HepG2 (cell line): ENCODE data around the gene IFI35. TPM values are rescaled to one million over a fixed set of nuclear protein-coding genes. Genes with fewer than 3 reads are reported as not detected.
A peak's percentile ranks its signal among the peaks of the same experiment; 100 is the strongest.

Experiments used
- AKAP8 ChIP-seq: sonication (generic); formaldehyde crosslinking; IDR thresholded peaks from 2 replicates; pipeline ENCODE4 v1.5.1; 2020; ENCODE audit warnings: mild to moderate bottlenecking, missing genetic modification reagents
- ATF2 ChIP-seq: sonication (generic); formaldehyde crosslinking; IDR thresholded peaks from 2 replicates; pipeline ENCODE4 v1.4.0; 2020; ENCODE audit warnings: missing genetic modification reagents
- E2F2 ChIP-seq: sonication (generic); formaldehyde crosslinking; IDR thresholded peaks from 2 replicates; pipeline ENCODE4 v1.4.0; 2020; ENCODE audit warnings: missing genetic modification reagents, borderline replicate concordance
- IKZF5 ChIP-seq: IDR thresholded peaks from 2 replicates; pipeline ENCODE4 v1.6.1; 2018; ENCODE audit warnings: missing genetic modification reagents, mild to moderate bottlenecking, missing compliant biosample characterization
- MEF2D ChIP-seq: sonication (generic); formaldehyde crosslinking; IDR thresholded peaks from 2 replicates; pipeline ENCODE4 v1.5.1; 2020; ENCODE audit warnings: mild to moderate bottlenecking, missing genetic modification reagents
- MTA3 ChIP-seq: sonication (generic); formaldehyde crosslinking; IDR thresholded peaks from 2 replicates; pipeline ENCODE4 v1.4.0; 2020; ENCODE audit warnings: missing genetic modification reagents
- MYC ChIP-seq: sonication (generic); formaldehyde crosslinking; IDR thresholded peaks from 2 replicates; pipeline ENCODE4 v1.9.0; 2021; ENCODE audit warnings: missing genetic modification reagents, borderline replicate concordance
- PCBP1 ChIP-seq: fragments of 200-400 bp; formaldehyde crosslinking; IDR thresholded peaks from 2 replicates; pipeline ENCODE4 v1.6.1; 2017; ENCODE audit warnings: mild to moderate bottlenecking, low read depth, low read length, borderline replicate concordance
- POLR2A ChIP-seq, 2 experiments: IDR thresholded peaks; 2 replicates each; pipeline ENCODE4 v1.6.1; 2011; ENCODE audit warnings: low read depth in 2 of 2, low read length in 2 of 2, mild to moderate bottlenecking in 1 of 2, moderate library complexity in 1 of 2; ENCODE audit not compliant: insufficient read depth in 1 of 2
- REXO4 ChIP-seq: sonication (generic); formaldehyde crosslinking; IDR thresholded peaks from 2 replicates; pipeline ENCODE4 v1.8.0; 2022; ENCODE audit warnings: missing genetic modification reagents, mild to moderate bottlenecking, borderline replicate concordance
- RFX5 ChIP-seq: IDR thresholded peaks from 2 replicates; pipeline ENCODE4 v1.6.1; 2011; ENCODE audit warnings: low read depth, low read length, improper control_type of control experiment
- RXRA ChIP-seq: sonication (generic); formaldehyde crosslinking; IDR thresholded peaks from 2 replicates; pipeline ENCODE4 v1.5.1; 2020; ENCODE audit warnings: missing genetic modification reagents
- TEF ChIP-seq: sonication (generic); formaldehyde crosslinking; IDR thresholded peaks from 2 replicates; pipeline ENCODE4 v1.5.0; 2020; ENCODE audit warnings: missing genetic modification reagents
- TFDP2 ChIP-seq: sonication (generic); formaldehyde crosslinking; IDR thresholded peaks from 2 replicates; pipeline ENCODE4 v1.4.0; 2020; ENCODE audit warnings: missing genetic modification reagents
- ZC3H13 ChIP-seq: sonication (generic); formaldehyde crosslinking; IDR thresholded peaks from 2 replicates; pipeline ENCODE4 v1.8.1; 2023; ENCODE audit warnings: mild to moderate bottlenecking, missing genetic modification reagents, moderate library complexity
- ZFP36L2 ChIP-seq: sonication (generic); formaldehyde crosslinking; IDR thresholded peaks from 2 replicates; pipeline ENCODE4 v1.4.0; 2020; ENCODE audit warnings: missing genetic modification reagents
- ZNF124 ChIP-seq: sonication (generic); formaldehyde crosslinking; IDR thresholded peaks from 2 replicates; pipeline ENCODE4 v1.4.0; 2020; ENCODE audit warnings: missing genetic modification reagents
- ZNF234 ChIP-seq: sonication (generic); formaldehyde crosslinking; conservative IDR thresholded peaks from 2 replicates; pipeline ENCODE4 v1.5.1; 2020; ENCODE audit warnings: mild to moderate bottlenecking, missing genetic modification reagents
- ZNF441 ChIP-seq: sonication (generic); formaldehyde crosslinking; IDR thresholded peaks from 2 replicates; pipeline ENCODE4 v1.7.0; 2021; ENCODE audit warnings: missing genetic modification reagents, borderline replicate concordance
- ZNF549 ChIP-seq: sonication (generic); formaldehyde crosslinking; IDR thresholded peaks from 2 replicates; pipeline ENCODE4 v1.5.0; 2020; ENCODE audit warnings: missing genetic modification reagents
- ZNF724P ChIP-seq: sonication (generic); formaldehyde crosslinking; IDR thresholded peaks from 2 replicates; pipeline ENCODE4 v1.8.0; 2022; ENCODE audit warnings: missing genetic modification reagents, borderline replicate concordance
- ZNF766 ChIP-seq: sonication (generic); formaldehyde crosslinking; IDR thresholded peaks from 2 replicates; pipeline ENCODE4 v1.5.0; 2020; ENCODE audit warnings: missing genetic modification reagents, borderline replicate concordance
- ZNF800 ChIP-seq: sonication (generic); formaldehyde crosslinking; IDR thresholded peaks from 2 replicates; pipeline ENCODE4 v1.4.0; 2020; ENCODE audit warnings: missing genetic modification reagents
- ZNF891 ChIP-seq: sonication (generic); formaldehyde crosslinking; IDR thresholded peaks from 2 replicates; pipeline ENCODE4 v1.5.0; 2020; ENCODE audit warnings: mild to moderate bottlenecking, missing genetic modification reagents
- polyA plus RNA-seq, 8 experiments: library from polyadenylated mRNA; depleted of rRNA in 3 of 8; stranded (reverse) in 7 of 8; unstranded in 1 of 8; fragments of >200 nt; fragmentation: Illumina TruSeq in 4 of 8; extraction: Trizol in 4 of 8; gene quantifications; 2 replicates each; pipeline versions ENCODE4 v1.2.1 to v1.2.3, GENCODE V29; 2011 to 2016; ENCODE audit warnings: low read depth in 4 of 8, missing spikeins in 1 of 8, mixed read lengths in 1 of 8; ENCODE audit not compliant: insufficient read depth in 1 of 8
- total RNA-seq, 5 experiments: library from RNA; depleted of rRNA; stranded (reverse); fragments of >200 nt; fragmentation: Illumina TruSeq; extraction: Trizol; gene quantifications; 2 replicates each; pipeline ENCODE4 v1.2.3, GENCODE V29; 2016; ENCODE audit warnings: low read depth in 1 of 5

The IFI35 gene
- total and polyA plus RNA-seq, 2 of the 13 experiments (the other 11 are each of a cell fraction or from before 2014, with no cell fraction given) = 28.9 to 38.1 TPM

GRCh38 chr17:42980274-42980765 lies 26.3 kb upstream of the IFI35 start, which contains the start of gene RUNDC1 (continued):
- TF ChIP-seq ZC3H13 (CRISPR knock-in tag) (no peak; the same call in 1 of the 2 replicates), MYC (no peak; the same call in none of the 2 replicates), TFDP2 (CRISPR knock-in tag) (peak; percentile 39), MTA3 (CRISPR knock-in tag) (no peak), ZNF234 (CRISPR knock-in tag) (no peak), PCBP1 (0 out of 2 replicates have a peak, but pooled peaks have one; percentile 26), ZNF766 (CRISPR knock-in tag) (no peak; the same call in 1 of the 2 replicates), ATF2 (CRISPR knock-in tag) (peak; percentile 44; the same call in 1 of the 2 replicates), ZNF124 (CRISPR knock-in tag) (0 out of 2 replicates have a peak, but pooled peaks have one; percentile 19), ZNF549 (CRISPR knock-in tag) (no peak), POLR2A (IDR thresholded peaks at IDR 0.05; ENCODE audit: insufficient read depth in 1 of 2, low read depth in 2 of 2, low read length in 2 of 2) (peak in 1 of 2 experiments; percentile 64; a peak in 3 of 4 replicates), IKZF5 (CRISPR knock-in tag) (peak; percentile 82), E2F2 (CRISPR knock-in tag) (no peak), ZNF441 (CRISPR knock-in tag) (no peak), RFX5 (peak; percentile 42; the same call in 1 of the 2 replicates), ZNF891 (no peak; the same call in 1 of the 2 replicates), RXRA (CRISPR knock-in tag) (peak; percentile 52), REXO4 (CRISPR knock-in tag) (no peak), TEF (CRISPR knock-in tag) (no peak), AKAP8 (no peak), ZNF724P (CRISPR knock-in tag) (peak; percentile 77; the same call in 1 of the 2 replicates), MEF2D (CRISPR knock-in tag) (no peak), ZFP36L2 (0 out of 2 replicates have a peak, but pooled peaks have one; percentile 44), ZNF800 (CRISPR knock-in tag) (0 out of 2 replicates have a peak, but pooled peaks have one; percentile 59)
